ENCODE data around the gene PTPRT. TPM values are rescaled to one million over a fixed set of nuclear protein-coding genes. Genes with fewer than 3 reads are reported as not detected.

PTPRT gene
- polyA plus RNA-seq, 1 of the 3 experiments (the other 2 are of a cell fraction), result not detected

DNA sequence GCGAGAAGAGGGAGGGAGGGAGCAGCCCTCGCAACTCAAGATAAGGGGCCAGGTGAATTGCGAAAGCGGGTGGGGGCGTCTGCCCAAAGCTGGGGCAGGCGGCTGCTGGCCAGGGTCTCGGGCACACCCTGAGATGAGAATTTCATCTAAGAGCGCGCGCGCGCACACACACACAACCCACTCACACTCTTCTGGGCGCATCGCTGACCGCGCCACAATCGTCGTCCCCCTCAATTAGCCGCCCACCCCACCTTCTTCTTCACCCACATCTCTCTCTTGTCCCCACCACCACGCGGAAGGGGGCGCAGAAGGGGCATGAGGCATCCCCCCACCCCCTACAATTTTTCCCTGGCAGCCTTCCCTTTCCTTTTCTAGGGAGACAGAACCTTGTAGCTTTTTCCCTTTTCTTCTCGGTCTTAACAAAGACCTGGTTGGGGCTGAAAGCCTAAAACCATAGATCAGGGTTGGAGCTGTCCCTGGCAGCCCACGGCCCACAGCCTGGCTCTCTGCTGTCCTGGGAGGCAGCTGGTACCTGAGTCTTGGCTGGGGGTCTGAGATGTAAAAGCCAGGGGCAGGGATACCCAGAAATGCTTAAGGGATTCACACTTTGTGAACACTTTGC lies 737 bp upstream of the PTPRT start (continued):
- TF ChIP-seq, protein P1, sequence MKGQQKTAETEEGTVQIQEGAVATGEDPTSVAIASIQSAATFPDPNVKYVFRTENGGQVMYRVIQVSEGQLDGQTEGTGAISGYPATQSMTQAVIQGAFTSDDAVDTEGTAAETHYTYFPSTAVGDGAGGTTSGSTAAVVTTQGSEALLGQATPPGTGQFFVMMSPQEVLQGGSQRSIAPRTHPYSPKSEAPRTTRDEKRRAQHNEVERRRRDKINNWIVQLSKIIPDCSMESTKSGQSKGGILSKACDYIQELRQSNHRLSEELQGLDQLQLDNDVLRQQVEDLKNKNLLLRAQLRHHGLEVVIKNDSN (IDR thresholded peaks at IDR 0.05; ENCODE audit: borderline replicate concordance, low read depth), result no peak
- TF ChIP-seq FOSL2 (IDR thresholded peaks at IDR 0.05; ENCODE audit: borderline replicate concordance, low read depth), result no peak
- TF ChIP-seq ELF1 (IDR thresholded peaks at IDR 0.05), result no peak
- no peak for TF ChIP-seq GATA2 (CRISPR knock-in tag; IDR thresholded peaks at IDR 0.05)
- no peak for TF ChIP-seq MEF2A (IDR thresholded peaks at IDR 0.05; ENCODE audit: borderline replicate concordance, low read depth)
- TF ChIP-seq, protein P2, sequence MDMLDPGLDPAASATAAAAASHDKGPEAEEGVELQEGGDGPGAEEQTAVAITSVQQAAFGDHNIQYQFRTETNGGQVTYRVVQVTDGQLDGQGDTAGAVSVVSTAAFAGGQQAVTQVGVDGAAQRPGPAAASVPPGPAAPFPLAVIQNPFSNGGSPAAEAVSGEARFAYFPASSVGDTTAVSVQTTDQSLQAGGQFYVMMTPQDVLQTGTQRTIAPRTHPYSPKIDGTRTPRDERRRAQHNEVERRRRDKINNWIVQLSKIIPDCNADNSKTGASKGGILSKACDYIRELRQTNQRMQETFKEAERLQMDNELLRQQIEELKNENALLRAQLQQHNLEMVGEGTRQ (IDR thresholded peaks at IDR 0.05; ENCODE audit: borderline replicate concordance, low read depth, low read length), result no peak
- TF ChIP-seq SIN3A (IDR thresholded peaks at IDR 0.05; ENCODE audit: borderline replicate concordance, low read depth, low read length), result no peak
- TF ChIP-seq NFIC (IDR thresholded peaks at IDR 0.05; ENCODE audit: borderline replicate concordance), result no peak

DNA sequence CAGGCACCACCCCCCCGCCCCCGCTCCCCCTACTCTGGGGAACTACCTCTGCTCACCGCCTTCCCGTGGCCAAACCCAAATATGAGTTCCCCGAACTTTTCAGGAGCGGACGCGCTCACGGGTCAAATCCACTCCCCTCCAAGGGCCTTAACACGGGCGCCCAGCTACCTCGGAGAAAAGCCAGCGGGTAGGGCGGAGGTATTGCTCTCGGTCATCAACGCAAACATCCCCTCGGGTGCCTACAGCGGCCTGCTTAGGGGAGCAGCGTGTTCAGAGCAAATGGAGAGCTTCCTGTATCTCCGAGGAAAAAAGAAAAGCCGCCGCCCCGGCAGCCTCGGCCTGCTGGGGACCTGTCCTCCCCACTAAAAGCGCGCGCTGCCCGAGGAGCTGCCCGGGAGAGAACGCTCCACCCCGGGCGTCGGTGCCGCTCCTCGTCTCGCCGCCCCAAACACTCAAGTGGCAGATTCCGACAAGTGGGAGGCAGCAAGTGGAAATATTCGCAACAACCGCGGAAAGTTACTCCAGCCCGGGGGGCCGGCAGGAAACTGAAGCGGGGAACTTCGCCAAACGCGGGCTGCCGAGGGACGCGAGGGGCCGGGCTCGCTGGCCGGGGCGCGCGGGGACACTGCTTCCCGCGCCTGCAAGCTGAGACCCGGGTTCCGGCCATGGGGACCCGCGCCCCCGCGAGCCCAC lies 699 bp downstream of the PTPRT start:
- Histone ChIP-seq H3K27ac (ENCODE audit: low read depth in 2 of 2, low read length in 1 of 2) (no peak overlapping the region), H2AFZ (ENCODE audit: low read depth) (no peak overlapping the region), H3K79me2 (ENCODE audit: insufficient read depth) (no peaks in the 10 kb centered on the region), H3K4me2 (no peak overlapping the region), H3K4me3 (ENCODE audit: low read depth in 2 of 2, low read length in 1 of 2) (no peak overlapping the region), H4K20me1 (ENCODE audit: insufficient read depth) (no peaks in the 10 kb centered on the region), H3K27me3 (ENCODE audit: insufficient read depth) (no peaks in the 10 kb centered on the region), H3K4me1 (ENCODE audit: control insufficient read depth in 1 of 2, insufficient read depth in 2 of 2, low read depth in 1 of 2, low read length in 1 of 2) (peaks cover 0 to 6% of the 10 kb centered on the region in 2 experiments; a peak in 1 of 4 replicates), H3K9ac (no peak overlapping the region), H3F3A (replicated peaks; ENCODE audit: insufficient read depth) (no peaks in the 10 kb centered on the region), H3K9me2 (no peaks in the 10 kb centered on the region), H3K9me3 (no peaks in the 10 kb centered on the region), H3K36me3 (replicated peaks in 1 of 2; ENCODE audit: control insufficient read depth in 1 of 2, insufficient read depth in 2 of 2, low read length in 1 of 2) (no peaks in the 10 kb centered on the region)
- DNase-seq, result peak; percentile 53
- POLR2A ChIA-PET, result no interaction called here
- TF ChIP-seq MXI1 (IDR thresholded peaks at IDR 0.05; ENCODE audit: low read depth, low read length) (no peak), FOXM1 (IDR thresholded peaks at IDR 0.05; ENCODE audit: low read depth) (no peak), GABPA (IDR thresholded peaks at IDR 0.05; ENCODE audit: low read depth) (no peak), MEF2A (IDR thresholded peaks at IDR 0.05; ENCODE audit: borderline replicate concordance, low read depth) (no peak)
- CTCF ChIA-PET, result interaction anchor here (0.7 to 9.2 kb wide), 14 partner anchors 10 to 1491 kb away, joined by 3 to 90 read pairs (median 4); no protein-coding TSS in a partner anchor
- 3% methylated on average over 34 of the region's 64 CpGs for WGBS (ENCODE audit: low lambda C conversion rate)

DNA sequence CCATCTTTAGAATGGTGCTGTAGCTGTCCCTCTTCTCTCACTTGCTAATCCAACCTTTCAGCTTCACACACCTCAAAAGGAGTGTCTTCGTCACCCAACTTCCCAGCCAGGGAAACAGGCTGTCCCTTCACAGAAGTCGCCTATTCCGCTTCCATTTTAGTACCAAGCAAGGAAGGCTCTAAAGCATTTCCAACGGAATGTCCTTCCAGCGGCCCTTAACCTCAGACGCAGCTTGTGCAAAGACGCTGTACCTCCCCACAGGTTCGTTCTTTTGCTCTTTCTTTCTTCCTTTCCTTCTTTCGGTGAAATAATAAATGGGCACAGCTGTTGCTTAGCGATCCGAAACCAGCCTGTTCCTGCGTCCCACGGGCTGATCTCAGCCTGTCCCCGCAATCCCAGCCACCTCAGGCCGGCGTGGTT lies 1.5 kb downstream of the PTPRT start:
- Histone ChIP-seq H3F3A (replicated peaks; ENCODE audit: insufficient read depth) (no peaks in the 10 kb centered on the region), H3K4me3 (ENCODE audit: low read depth in 2 of 2, low read length in 1 of 2) (no peak overlapping the region; a peak in 1 of 4 replicates), H3K9ac (no peak overlapping the region), H3K4me1 (ENCODE audit: control insufficient read depth in 1 of 2, insufficient read depth in 2 of 2, low read depth in 1 of 2, low read length in 1 of 2) (peaks cover 0 to 6% of the 10 kb centered on the region in 2 experiments; a peak in 1 of 4 replicates), H3K79me2 (ENCODE audit: insufficient read depth) (no peaks in the 10 kb centered on the region), H4K20me1 (ENCODE audit: insufficient read depth) (no peaks in the 10 kb centered on the region), H2AFZ (ENCODE audit: low read depth) (no peak overlapping the region), H3K36me3 (replicated peaks in 1 of 2; ENCODE audit: control insufficient read depth in 1 of 2, insufficient read depth in 2 of 2, low read length in 1 of 2) (no peaks in the 10 kb centered on the region), H3K27ac (ENCODE audit: low read depth in 2 of 2, low read length in 1 of 2) (no peak overlapping the region), H3K9me3 (no peaks in the 10 kb centered on the region), H3K9me2 (no peaks in the 10 kb centered on the region), H3K27me3 (ENCODE audit: insufficient read depth) (no peaks in the 10 kb centered on the region), H3K4me2 (peak overlapping the region; percentile 41; the same call in 1 of the 2 replicates)
- 7% methylated on average over 16 of the region's 16 CpGs for WGBS (ENCODE audit: low lambda C conversion rate)
- peak; percentile 47 for DNase-seq
- CTCF ChIA-PET, result interaction anchor here (0.8 to 9.2 kb wide), 28 partner anchors 9 to 1490 kb away, joined by 3 to 90 read pairs (median 4); no protein-coding TSS in a partner anchor
- POLR2A ChIA-PET, result no interaction called here
- no peak for TF ChIP-seq TCF12 (IDR thresholded peaks at IDR 0.05)
- TF ChIP-seq, protein P3, sequence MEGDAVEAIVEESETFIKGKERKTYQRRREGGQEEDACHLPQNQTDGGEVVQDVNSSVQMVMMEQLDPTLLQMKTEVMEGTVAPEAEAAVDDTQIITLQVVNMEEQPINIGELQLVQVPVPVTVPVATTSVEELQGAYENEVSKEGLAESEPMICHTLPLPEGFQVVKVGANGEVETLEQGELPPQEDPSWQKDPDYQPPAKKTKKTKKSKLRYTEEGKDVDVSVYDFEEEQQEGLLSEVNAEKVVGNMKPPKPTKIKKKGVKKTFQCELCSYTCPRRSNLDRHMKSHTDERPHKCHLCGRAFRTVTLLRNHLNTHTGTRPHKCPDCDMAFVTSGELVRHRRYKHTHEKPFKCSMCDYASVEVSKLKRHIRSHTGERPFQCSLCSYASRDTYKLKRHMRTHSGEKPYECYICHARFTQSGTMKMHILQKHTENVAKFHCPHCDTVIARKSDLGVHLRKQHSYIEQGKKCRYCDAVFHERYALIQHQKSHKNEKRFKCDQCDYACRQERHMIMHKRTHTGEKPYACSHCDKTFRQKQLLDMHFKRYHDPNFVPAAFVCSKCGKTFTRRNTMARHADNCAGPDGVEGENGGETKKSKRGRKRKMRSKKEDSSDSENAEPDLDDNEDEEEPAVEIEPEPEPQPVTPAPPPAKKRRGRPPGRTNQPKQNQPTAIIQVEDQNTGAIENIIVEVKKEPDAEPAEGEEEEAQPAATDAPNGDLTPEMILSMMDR (IDR thresholded peaks at IDR 0.05), result no peak
- TF ChIP-seq SMC3 (IDR thresholded peaks at IDR 0.05; ENCODE audit: low read depth, low read length), result no peak
- TF ChIP-seq TEAD4 (IDR thresholded peaks at IDR 0.05; ENCODE audit: borderline replicate concordance, insufficient read depth), result no peak
- no peak for TF ChIP-seq NFIC (IDR thresholded peaks at IDR 0.05; ENCODE audit: borderline replicate concordance)
- no peak for TF ChIP-seq NRF1 (IDR thresholded peaks at IDR 0.05; ENCODE audit: low read depth, low read length)
- TF ChIP-seq, protein P4, sequence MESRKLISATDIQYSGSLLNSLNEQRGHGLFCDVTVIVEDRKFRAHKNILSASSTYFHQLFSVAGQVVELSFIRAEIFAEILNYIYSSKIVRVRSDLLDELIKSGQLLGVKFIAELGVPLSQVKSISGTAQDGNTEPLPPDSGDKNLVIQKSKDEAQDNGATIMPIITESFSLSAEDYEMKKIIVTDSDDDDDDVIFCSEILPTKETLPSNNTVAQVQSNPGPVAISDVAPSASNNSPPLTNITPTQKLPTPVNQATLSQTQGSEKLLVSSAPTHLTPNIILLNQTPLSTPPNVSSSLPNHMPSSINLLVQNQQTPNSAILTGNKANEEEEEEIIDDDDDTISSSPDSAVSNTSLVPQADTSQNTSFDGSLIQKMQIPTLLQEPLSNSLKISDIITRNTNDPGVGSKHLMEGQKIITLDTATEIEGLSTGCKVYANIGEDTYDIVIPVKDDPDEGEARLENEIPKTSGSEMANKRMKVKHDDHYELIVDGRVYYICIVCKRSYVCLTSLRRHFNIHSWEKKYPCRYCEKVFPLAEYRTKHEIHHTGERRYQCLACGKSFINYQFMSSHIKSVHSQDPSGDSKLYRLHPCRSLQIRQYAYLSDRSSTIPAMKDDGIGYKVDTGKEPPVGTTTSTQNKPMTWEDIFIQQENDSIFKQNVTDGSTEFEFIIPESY (IDR thresholded peaks at IDR 0.05; ENCODE audit: borderline replicate concordance, low read depth), result no peak
- TF ChIP-seq FOXJ3 (CRISPR knock-in tag; IDR thresholded peaks at IDR 0.05), result no peak
- TF ChIP-seq CHD2 (IDR thresholded peaks at IDR 0.05; ENCODE audit: low read length, partially characterized antibody), result no peak

Measured in SK-N-SH (cell line).